H9 (cell line): ENCODE results near the gene FAM83F. TPM values are rescaled to one million over a fixed set of nuclear protein-coding genes. Genes with fewer than 3 reads are reported as not detected.

Experiments
- DNase-seq: peaks from one replicate; pipeline ENCODE4 v3.0.0-alpha.2; 2017
- H2AFZ ChIP-seq: one replicate; pipeline ENCODE4 v1.6.1; 2013; ENCODE audit warnings: mild to moderate bottlenecking, low read length, control low read depth, moderate library complexity
- H2AK5ac ChIP-seq: 2 replicates; pipeline ENCODE4 v1.6.1; 2013; ENCODE audit warnings: low read length, control low read depth, mixed read lengths; ENCODE audit not compliant: insufficient read length
- H2BK120ac ChIP-seq: one replicate; pipeline ENCODE4 v1.6.1; 2013; ENCODE audit warnings: low read depth, mild to moderate bottlenecking, low read length, control low read depth, inconsistent platforms; ENCODE audit not compliant: poor library complexity, severe bottlenecking
- H2BK12ac ChIP-seq: 2 replicates; pipeline ENCODE4 v1.6.1; 2013; ENCODE audit warnings: low read length, control low read depth, mixed read lengths, low read depth; ENCODE audit not compliant: insufficient read length
- H2BK15ac ChIP-seq: 2 replicates; pipeline ENCODE4 v1.6.1; 2013; ENCODE audit warnings: low read depth, low read length, control low read depth
- H2BK20ac ChIP-seq: one replicate; pipeline ENCODE4 v1.6.1; 2013; ENCODE audit warnings: low read depth, mild to moderate bottlenecking, low read length, control low read depth, inconsistent platforms; ENCODE audit not compliant: poor library complexity, severe bottlenecking
- H2BK5ac ChIP-seq: 2 replicates; pipeline ENCODE4 v1.6.1; 2013; ENCODE audit warnings: low read length, control low read depth, mixed read lengths; ENCODE audit not compliant: insufficient read length
- H3K14ac ChIP-seq: 2 replicates; pipeline ENCODE4 v1.6.1; 2013; ENCODE audit warnings: low read length, control low read depth; ENCODE audit not compliant: insufficient read depth
- H3K18ac ChIP-seq: 2 replicates; pipeline ENCODE4 v1.6.1; 2013; ENCODE audit warnings: low read depth, mild to moderate bottlenecking, mixed read lengths, low read length, control low read depth; ENCODE audit not compliant: insufficient read length
- H3K23ac ChIP-seq: 2 replicates; pipeline ENCODE4 v1.6.1; 2013; ENCODE audit warnings: low read length, control low read depth, mixed read lengths, low read depth; ENCODE audit not compliant: insufficient read length
- H3K23me2 ChIP-seq: 2 replicates; pipeline ENCODE4 v1.6.1; 2013; ENCODE audit warnings: low read depth, mild to moderate bottlenecking, mixed read lengths, low read length, control low read depth; ENCODE audit not compliant: insufficient read length, poor library complexity, severe bottlenecking
- H3K27ac ChIP-seq: 2 replicates; pipeline ENCODE4 v1.5.1; 2013; ENCODE audit warnings: low read length, control low read depth, mixed read lengths, low read depth; ENCODE audit not compliant: insufficient read length
- H3K27me3 ChIP-seq: 2 replicates; pipeline ENCODE4 v1.6.1; 2013; ENCODE audit warnings: low read length, control low read depth, inconsistent platforms; ENCODE audit not compliant: insufficient read depth
- H3K4ac ChIP-seq: 2 replicates; pipeline ENCODE4 v1.6.1; 2013; ENCODE audit warnings: low read depth, mild to moderate bottlenecking, control low read depth, inconsistent platforms, low read length, moderate library complexity
- H3K4me1 ChIP-seq: 2 replicates; pipeline ENCODE4 v1.6.1; 2013; ENCODE audit warnings: low read length, control low read depth, inconsistent platforms; ENCODE audit not compliant: insufficient read depth
- H3K4me2 ChIP-seq: 2 replicates; pipeline ENCODE4 v1.6.1; 2013; ENCODE audit warnings: low read length, control low read depth, mixed read lengths; ENCODE audit not compliant: insufficient read length, insufficient read depth
- H3K56ac ChIP-seq: 2 replicates; pipeline ENCODE4 v1.6.1; 2013; ENCODE audit warnings: low read depth, mild to moderate bottlenecking, mixed read lengths, low read length, control low read depth; ENCODE audit not compliant: insufficient read length
- H3K79me1 ChIP-seq: 2 replicates; pipeline ENCODE4 v1.6.1; 2013; ENCODE audit warnings: low read depth, mild to moderate bottlenecking, moderate library complexity, low read length, control low read depth, inconsistent platforms; ENCODE audit not compliant: insufficient read depth, poor library complexity, severe bottlenecking
- H3K79me2 ChIP-seq: 2 replicates; pipeline ENCODE4 v1.6.1; 2013; ENCODE audit warnings: low read length, control low read depth, inconsistent platforms; ENCODE audit not compliant: insufficient read depth
- H3K9ac ChIP-seq: 2 replicates; pipeline ENCODE4 v1.6.1; 2013; ENCODE audit warnings: low read length, control low read depth, mixed read lengths; ENCODE audit not compliant: insufficient read length; ENCODE audit errors: extremely low read depth
- H3K9me3 ChIP-seq: one replicate; pipeline ENCODE4 v1.6.1; 2013; ENCODE audit warnings: low read depth, low read length, inconsistent platforms; ENCODE audit not compliant: control insufficient read depth
- H3T11ph ChIP-seq: one replicate; pipeline ENCODE4 v1.6.1; 2013; ENCODE audit warnings: mild to moderate bottlenecking, low read length, control low read depth, inconsistent platforms
- H4K20me1 ChIP-seq: one replicate; pipeline ENCODE4 v1.6.1; 2013; ENCODE audit not compliant: control insufficient read depth, insufficient read length, insufficient read depth
- H4K5ac ChIP-seq: 2 replicates; pipeline ENCODE4 v1.6.1; 2013; ENCODE audit warnings: low read depth, mild to moderate bottlenecking, mixed read lengths, low read length, control low read depth; ENCODE audit not compliant: insufficient read length
- H4K8ac ChIP-seq: replicated peaks from 2 replicates; pipeline ENCODE4 v1.6.1; 2013; ENCODE audit warnings: low read length, control low read depth, mixed read lengths, low read depth; ENCODE audit not compliant: insufficient read length
- H4K91ac ChIP-seq: 2 replicates; pipeline ENCODE4 v1.6.1; 2013; ENCODE audit warnings: low read depth, mild to moderate bottlenecking, moderate library complexity, mixed read lengths, low read length, control low read depth; ENCODE audit not compliant: insufficient read length
- H3K27ac Mint-ChIP-seq, 3 experiments: 2 replicates in 2 of 3; 3 replicates in 1 of 3; pipeline ENCODE4 v1.8.0; 2020 to 2021; ENCODE audit warnings: mixed read lengths in 3 of 3, mild to moderate bottlenecking in 1 of 3, moderate library complexity in 1 of 3
- H3K27me3 Mint-ChIP-seq: 2 replicates; pipeline ENCODE4 v1.8.0; 2021; ENCODE audit warnings: low read depth, mild to moderate bottlenecking, moderate library complexity, mixed read lengths
- H3K36me3 Mint-ChIP-seq, 3 experiments: 2 replicates in 2 of 3; 3 replicates in 1 of 3; pipeline ENCODE4 v1.8.0; 2020 to 2021; ENCODE audit warnings: low read depth in 3 of 3, mixed read lengths in 3 of 3; ENCODE audit not compliant: insufficient read depth in 1 of 3
- H3K4me1 Mint-ChIP-seq, 2 experiments: 2 replicates each; pipeline ENCODE4 v1.8.0; 2020; ENCODE audit warnings: mixed read lengths in 2 of 2
- H3K4me3 Mint-ChIP-seq, 2 experiments: 2 replicates in 1 of 2; 3 replicates in 1 of 2; pipeline ENCODE4 v1.8.0; 2020 to 2021; ENCODE audit warnings: mild to moderate bottlenecking in 2 of 2, mixed read lengths in 2 of 2, moderate library complexity in 1 of 2
- H3K9me3 Mint-ChIP-seq, 2 experiments: 2 replicates in 1 of 2; 3 replicates in 1 of 2; pipeline ENCODE4 v1.8.0; 2020; ENCODE audit warnings: mild to moderate bottlenecking in 2 of 2, mixed read lengths in 2 of 2, moderate library complexity in 1 of 2
- CTCF ChIP-seq: fragments of 200-600 bp; sonication (generic); conservative IDR thresholded peaks from 3 replicates; pipeline ENCODE4 v1.8.0; 2021; ENCODE audit warnings: antibody characterized with exemption, mild to moderate bottlenecking
- WGBS: extraction: QIAGEN DNeasy Blood & Tissue Kit; methylation state at CpG from one replicate; pipeline ENCODE4 v1.1.7; 2013; ENCODE audit warnings: missing lambda C conversion rate, low lambda C conversion rate, mixed read lengths; ENCODE audit not compliant: insufficient read length; ENCODE audit errors: extremely low coverage; 5-methylcytosine and 5-hydroxymethylcytosine counted together
- total RNA-seq: library from RNA; stranded (reverse); gene quantifications from 2 replicates; pipeline ENCODE4 v1.2.1, GENCODE V29; 2021

Gene FAM83F
- total RNA-seq, 1 experiment from 2014 or later, result 17.4 TPM

GRCh38 chr22:40008726-40009291, 14.1 kb downstream of the FAM83F start:
- Histone ChIP-seq H3K4me1 (peaks cover 6% of the 10 kb centered on the region), H3T11ph (no peak overlapping the region), H3K23ac (no peak overlapping the region), H2BK15ac (no peak overlapping the region), H4K5ac (no peak overlapping the region), H3K9ac (no peak overlapping the region), H2BK20ac (no peak overlapping the region), H2BK12ac (no peak overlapping the region), H4K8ac (no peak overlapping the region), H3K79me2 (no peaks in the 10 kb centered on the region; the same call in 1 of the 2 replicates), H4K91ac (no peak overlapping the region), H2BK120ac (no peak overlapping the region), H4K20me1 (peaks cover 5% of the 10 kb centered on the region), H3K14ac (0 out of 2 replicates have a peak overlapping the region, but pooled peaks have one; percentile 16), H3K18ac (peak overlapping the region; percentile 21), H3K79me1 (peaks cover 7% of the 10 kb centered on the region), H2AFZ (no peak overlapping the region), H3K4me2 (peak overlapping the region; percentile 4), H3K9me3 (no peaks in the 10 kb centered on the region), H2BK5ac (no peak overlapping the region), H3K27me3 (no peaks in the 10 kb centered on the region), H2AK5ac (no peak overlapping the region), H3K27ac (no peak overlapping the region), H3K56ac (no peak overlapping the region), H3K23me2 (peaks cover 4% of the 10 kb centered on the region), H3K4ac (no peak overlapping the region)
- Mint-ChIP-seq H3K36me3 (peaks cover 1 to 6% (median 5%) of the 10 kb centered on the region in 3 experiments; a peak in 5 of 7 replicates), H3K4me1 (peaks cover 32 to 39% of the 10 kb centered on the region in 2 experiments), H3K4me3 (peak overlapping the region in 1 of 2 experiments; percentile 61; a peak in 2 of 5 replicates), H3K9me3 (no peaks in the 10 kb centered on the region; a peak in 1 of 5 replicates), H3K27me3 (peaks cover 25% of the 10 kb centered on the region), H3K27ac (peak overlapping the region in 2 of 3 experiments; percentile 88 to 90; a peak in 5 of 7 replicates)
- DNase-seq, result no peak
- WGBS, result no CpG with 5 or more reads among the region's 10 CpGs
- TF ChIP-seq CTCF, result no peak
